Hepatocyte (in vitro differentiated cells): Measurements from ENCODE around the gene TM9SF4. TPM values are rescaled to one million over a fixed set of nuclear protein-coding genes. Genes with fewer than 3 reads are reported as not detected.

Experiments
- DNase-seq: peaks from one replicate; pipeline ENCODE4 v3.0.0-alpha.2; 2016; ENCODE audit warnings: low spot score
- H2AFZ ChIP-seq: fragments of 200-600 bp; sonication (generic); 2 replicates; pipeline ENCODE4 v1.6.0; 2016; ENCODE audit warnings: antibody characterized with exemption, mild to moderate bottlenecking
- H3K27ac ChIP-seq: fragments of 200-600 bp; sonication (generic); 2 replicates; pipeline ENCODE4 v1.5.1; 2016; ENCODE audit warnings: mild to moderate bottlenecking
- H3K27me3 ChIP-seq: fragments of 200-600 bp; sonication (generic); 2 replicates; pipeline ENCODE4 v1.6.1; 2016
- H3K36me3 ChIP-seq: fragments of 200-600 bp; sonication (generic); replicated peaks from 2 replicates; pipeline ENCODE4 v1.5.1; 2016; ENCODE audit warnings: low read depth; ENCODE audit not compliant: insufficient read depth
- H3K4me1 ChIP-seq: fragments of 200-600 bp; sonication (generic); 2 replicates; pipeline ENCODE4 v1.5.1; 2016; ENCODE audit warnings: mild to moderate bottlenecking, moderate library complexity; ENCODE audit not compliant: insufficient read depth
- H3K4me2 ChIP-seq: fragments of 200-600 bp; sonication (generic); 2 replicates; pipeline ENCODE4 v1.6.0; 2016
- H3K4me3 ChIP-seq: fragments of 200-600 bp; sonication (generic); 2 replicates; pipeline ENCODE4 v1.5.1; 2016; ENCODE audit warnings: mild to moderate bottlenecking
- H3K79me2 ChIP-seq: fragments of 200-600 bp; sonication (generic); 2 replicates; pipeline ENCODE4 v1.6.0; 2017; ENCODE audit warnings: mild to moderate bottlenecking
- H3K9me2 ChIP-seq: fragments of 200-600 bp; sonication (generic); replicated peaks from 2 replicates; pipeline ENCODE4 v1.6.0; 2017; ENCODE audit warnings: mild to moderate bottlenecking; ENCODE audit not compliant: insufficient read depth
- H3K9me3 ChIP-seq: fragments of 200-600 bp; sonication (generic); 2 replicates; pipeline ENCODE4 v1.5.1; 2016; ENCODE audit warnings: low read depth, mild to moderate bottlenecking
- H4K20me1 ChIP-seq: fragments of 200-600 bp; sonication (generic); 2 replicates; pipeline ENCODE4 v1.6.0; 2016; ENCODE audit warnings: mild to moderate bottlenecking; ENCODE audit not compliant: insufficient read depth, poor library complexity, severe bottlenecking
- CTCF ChIP-seq: fragments of 200-600 bp; sonication (generic); IDR thresholded peaks from 2 replicates; pipeline ENCODE4 v1.5.1; 2016; ENCODE audit warnings: antibody characterized with exemption, mild to moderate bottlenecking; ENCODE audit not compliant: poor library complexity
- EZH2 ChIP-seq: fragments of 200-600 bp; sonication (generic); IDR thresholded peaks from 2 replicates; pipeline ENCODE4 v1.6.1; 2016; ENCODE audit warnings: antibody characterized with exemption, mild to moderate bottlenecking, borderline replicate concordance
- EZH2phosphoT487 ChIP-seq: fragments of 200-600 bp; sonication (generic); IDR thresholded peaks from one replicate; pipeline ENCODE4 v1.6.1; 2018; ENCODE audit warnings: antibody characterized with exemption, mild to moderate bottlenecking, low read depth, moderate library complexity; ENCODE audit not compliant: unreplicated experiment, severe bottlenecking
- WGBS: methylation state at CpG from one replicate; pipeline ENCODE4 v1.1.6; 2016; ENCODE audit warnings: low lambda C conversion rate; ENCODE audit errors: missing lambda C conversion rate; 5-methylcytosine and 5-hydroxymethylcytosine counted together
- polyA plus RNA-seq: library from polyadenylated mRNA; unstranded; fragments of >200 nt; fragmentation: Nextera tagmentation; extraction: Ambion mirVana; gene quantifications from 2 replicates; pipeline ENCODE4 v1.2.1, GENCODE V29; 2016
- total RNA-seq: library from RNA; depleted of rRNA; stranded (reverse); fragments of >200 nt; gene quantifications from 2 replicates; pipeline ENCODE4 v1.2.3, GENCODE V29; 2014

TM9SF4 gene
- total and polyA plus RNA-seq, 2 experiments from 2014 or later = 65.3 to 86.4 TPM

- Histone ChIP-seq H2AFZ (no peak overlapping the region), H3K4me2 (no peak overlapping the region)
- DNase-seq = no peak
Observed at GRCh38 chr20:32072168-32072750, 37.3 kb upstream of the TM9SF4 start.

GRCh38 chr20:32075534-32075933, 34.0 kb upstream of the TM9SF4 start:
- H3K27me3 ChIP-seq = peaks cover 40% of the 10 kb centered on the region
- no peak overlapping the region for H3K4me3 ChIP-seq
- H3K9me2 ChIP-seq = no peaks in the 10 kb centered on the region
- no peaks in the 10 kb centered on the region for H3K36me3 ChIP-seq
- no peaks in the 10 kb centered on the region for H3K79me2 ChIP-seq
- no peak for DNase-seq
- no peak overlapping the region for H3K4me2 ChIP-seq
- no peak overlapping the region for H3K27ac ChIP-seq
- TF ChIP-seq EZH2phosphoT487 = no peak
- no peak for TF ChIP-seq CTCF
- TF ChIP-seq EZH2 = no peak
- H4K20me1 ChIP-seq = no peaks in the 10 kb centered on the region
- H3K4me1 ChIP-seq = no peaks in the 10 kb centered on the region
- no peaks in the 10 kb centered on the region for H3K9me3 ChIP-seq
- WGBS = 97% methylated on average over 1 of the region's 1 CpG
- H2AFZ ChIP-seq = no peak overlapping the region

More at GRCh38 chr20:32072168-32072750, 37.3 kb upstream of the TM9SF4 start:
- 81% methylated on average over 6 of the region's 6 CpGs for WGBS
- no peaks in the 10 kb centered on the region for H3K9me2 ChIP-seq
- no peaks in the 10 kb centered on the region for H3K9me3 ChIP-seq
- no peaks in the 10 kb centered on the region for H4K20me1 ChIP-seq
- H3K4me1 ChIP-seq = no peaks in the 10 kb centered on the region
- no peak overlapping the region for H3K27ac ChIP-seq
- TF ChIP-seq EZH2phosphoT487 (no peak), EZH2 (no peak), CTCF (no peak)
- no peaks in the 10 kb centered on the region for H3K79me2 ChIP-seq
- H3K36me3 ChIP-seq = no peaks in the 10 kb centered on the region
- no peak overlapping the region for H3K4me3 ChIP-seq
- peaks cover 38% of the 10 kb centered on the region for H3K27me3 ChIP-seq

GRCh38 chr20:32077190-32077589, 32.3 kb upstream of the TM9SF4 start:
- H2AFZ ChIP-seq = no peak overlapping the region
- H4K20me1 ChIP-seq = no peaks in the 10 kb centered on the region
- H3K9me2 ChIP-seq = no peaks in the 10 kb centered on the region
- H3K4me3 ChIP-seq = no peak overlapping the region
- H3K27me3 ChIP-seq = peaks cover 43% of the 10 kb centered on the region
- H3K4me2 ChIP-seq = no peak overlapping the region
- H3K79me2 ChIP-seq = no peaks in the 10 kb centered on the region
- H3K36me3 ChIP-seq = no peaks in the 10 kb centered on the region
- WGBS = 86% methylated on average over 4 of the region's 4 CpGs
- no peak for DNase-seq
- no peaks in the 10 kb centered on the region for H3K9me3 ChIP-seq
- no peak overlapping the region for H3K27ac ChIP-seq
- no peaks in the 10 kb centered on the region for H3K4me1 ChIP-seq
- TF ChIP-seq EZH2phosphoT487 = no peak
- no peak for TF ChIP-seq CTCF
- no peak for TF ChIP-seq EZH2

GRCh38 chr20:32078322-32078721, 31.2 kb upstream of the TM9SF4 start:
- TF ChIP-seq EZH2phosphoT487 (no peak), CTCF (no peak), EZH2 (no peak)
- no peak overlapping the region for H3K4me2 ChIP-seq
- no peak overlapping the region for H3K4me3 ChIP-seq
- H3K79me2 ChIP-seq = no peaks in the 10 kb centered on the region
- no peaks in the 10 kb centered on the region for H3K9me3 ChIP-seq
- H3K4me1 ChIP-seq = no peaks in the 10 kb centered on the region
- no peak for DNase-seq
- no peak overlapping the region for H3K27ac ChIP-seq
- peaks cover 47% of the 10 kb centered on the region for H3K27me3 ChIP-seq
- no peaks in the 10 kb centered on the region for H3K9me2 ChIP-seq
- no peaks in the 10 kb centered on the region for H4K20me1 ChIP-seq
- no peaks in the 10 kb centered on the region for H3K36me3 ChIP-seq
- 79% methylated on average over 5 of the region's 5 CpGs for WGBS
- no peak overlapping the region for H2AFZ ChIP-seq
